HK-2 (cell line): Measurements from ENCODE around the gene AMOT.

Source experiments
- DNase-seq: peaks from one replicate; pipeline ENCODE4 v3.0.0-alpha.2; 2018; ENCODE audit not compliant: unreplicated experiment

AMOT gene

DNA sequence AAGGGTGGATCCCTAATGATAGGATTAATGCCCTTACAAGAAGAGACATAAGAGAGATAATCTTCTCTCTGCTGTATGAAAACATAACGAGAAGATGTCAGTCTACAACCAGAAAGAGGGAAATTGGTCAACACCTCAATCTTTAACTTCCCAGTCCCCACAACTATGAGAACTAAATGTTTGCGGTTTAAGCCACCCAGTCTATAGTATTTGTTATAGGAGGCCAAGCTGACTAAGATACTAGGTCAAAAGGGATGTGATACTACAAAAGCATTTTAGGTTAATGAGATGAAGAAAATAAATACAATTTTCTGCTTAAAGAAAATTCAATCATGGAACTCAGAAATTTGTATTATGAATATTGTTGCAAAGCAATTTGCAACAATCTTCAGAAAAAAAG is 105.5 kb downstream of the AMOT start:
- no peak for DNase-seq

DNA sequence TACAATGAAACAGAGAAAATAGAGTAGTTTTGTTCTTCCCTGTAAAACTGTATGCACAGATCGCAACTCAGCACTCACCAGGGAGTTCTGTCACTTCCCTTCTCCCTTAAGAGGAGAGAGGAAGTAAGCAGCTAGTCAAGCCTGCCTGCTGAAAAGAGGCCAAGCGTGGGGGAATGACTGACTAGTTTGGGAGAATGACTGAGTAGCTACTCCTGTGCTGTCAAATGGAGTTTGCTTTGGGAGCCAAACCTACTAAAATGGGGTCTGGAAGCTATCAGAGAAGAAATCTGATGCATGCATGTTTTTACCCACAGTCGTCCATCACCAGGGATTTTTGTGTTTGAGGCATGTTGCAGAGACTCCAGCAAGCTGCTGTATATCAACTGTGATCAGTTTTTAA is 106.3 kb downstream of the AMOT start:
- no peak for DNase-seq

DNA sequence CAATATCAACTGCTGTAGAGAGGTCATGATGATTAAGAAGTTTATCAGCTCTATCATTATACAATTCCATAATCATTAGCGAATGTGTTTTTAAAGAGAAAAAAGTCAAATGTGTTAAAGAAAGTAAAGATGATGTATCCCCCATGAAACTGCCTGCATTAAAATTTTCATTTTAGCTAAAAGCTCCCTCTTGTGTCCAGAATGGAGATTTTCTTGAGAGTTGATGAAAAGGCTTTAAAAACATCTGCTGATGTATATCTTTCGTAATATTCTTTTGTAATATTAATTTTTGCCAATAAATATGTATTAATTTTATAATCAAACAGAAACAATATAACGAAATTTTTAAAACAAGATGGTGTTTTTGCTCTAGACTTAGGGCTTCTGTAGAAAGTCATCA is 108.8 kb downstream of the AMOT start:
- no peak for DNase-seq
